ENCODE results near the gene REL. TPM values are rescaled to one million over a fixed set of nuclear protein-coding genes. Genes with fewer than 3 reads are reported as not detected.
"Not testable (repeated sequence)": the region's sequence is repeated elsewhere in the genome, so short reads cannot be mapped to it uniquely, and the experiment has no call there.

REL gene
- total RNA-seq, 2 donors from 2014 or later = 10.2 to 30.0 TPM

DNA sequence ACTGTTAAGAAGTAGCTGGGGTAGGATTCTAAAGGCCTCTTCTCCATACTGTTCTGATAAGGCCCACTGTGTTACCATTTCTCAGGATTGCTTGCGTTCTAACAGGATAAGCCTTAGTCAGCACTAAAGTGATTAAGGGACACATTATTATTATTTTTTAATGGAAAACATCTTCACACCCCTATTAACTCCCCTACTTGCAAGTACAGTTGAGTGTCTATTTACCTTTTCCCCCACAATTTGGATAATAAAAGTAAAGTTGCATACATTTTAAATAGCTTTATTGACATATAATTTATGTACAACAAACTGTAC is 9.0 kb downstream of the REL start:
- no peaks in the 10 kb centered on the region for H3K36me3 ChIP-seq
- intact Hi-C loops (cut with DNase I) = no loop called here
- H3K27ac ChIP-seq = no peak overlapping the region
- no peak overlapping the region for H3K4me3 ChIP-seq
- DNase-seq (ENCODE audit: low spot score) = no peak
- WGBS = 97% methylated on average over 1 of the region's 1 CpG
- no peak for TF ChIP-seq POLR2A (IDR thresholded peaks at IDR 0.05)
- TF ChIP-seq, protein P1, sequence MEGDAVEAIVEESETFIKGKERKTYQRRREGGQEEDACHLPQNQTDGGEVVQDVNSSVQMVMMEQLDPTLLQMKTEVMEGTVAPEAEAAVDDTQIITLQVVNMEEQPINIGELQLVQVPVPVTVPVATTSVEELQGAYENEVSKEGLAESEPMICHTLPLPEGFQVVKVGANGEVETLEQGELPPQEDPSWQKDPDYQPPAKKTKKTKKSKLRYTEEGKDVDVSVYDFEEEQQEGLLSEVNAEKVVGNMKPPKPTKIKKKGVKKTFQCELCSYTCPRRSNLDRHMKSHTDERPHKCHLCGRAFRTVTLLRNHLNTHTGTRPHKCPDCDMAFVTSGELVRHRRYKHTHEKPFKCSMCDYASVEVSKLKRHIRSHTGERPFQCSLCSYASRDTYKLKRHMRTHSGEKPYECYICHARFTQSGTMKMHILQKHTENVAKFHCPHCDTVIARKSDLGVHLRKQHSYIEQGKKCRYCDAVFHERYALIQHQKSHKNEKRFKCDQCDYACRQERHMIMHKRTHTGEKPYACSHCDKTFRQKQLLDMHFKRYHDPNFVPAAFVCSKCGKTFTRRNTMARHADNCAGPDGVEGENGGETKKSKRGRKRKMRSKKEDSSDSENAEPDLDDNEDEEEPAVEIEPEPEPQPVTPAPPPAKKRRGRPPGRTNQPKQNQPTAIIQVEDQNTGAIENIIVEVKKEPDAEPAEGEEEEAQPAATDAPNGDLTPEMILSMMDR (IDR thresholded peaks at IDR 0.05) = no peak
- TF ChIP-seq POLR2AphosphoS5 (IDR thresholded peaks at IDR 0.05) = no peak
- no peaks in the 10 kb centered on the region for H3K9me3 ChIP-seq
- H3K4me1 ChIP-seq (replicated peaks) = no peaks in the 10 kb centered on the region
- H3K27me3 ChIP-seq (replicated peaks; ENCODE audit: insufficient read depth) = no peaks in the 10 kb centered on the region

GRCh38 chr2:60891180-60891579 is 9.8 kb downstream of the REL start:
- Histone ChIP-seq H3K9me3 (no peaks in the 10 kb centered on the region), H3K36me3 (no peaks in the 10 kb centered on the region), H3K4me3 (no peak overlapping the region), H3K27ac (no peak overlapping the region), H3K27me3 (replicated peaks; ENCODE audit: insufficient read depth) (no peaks in the 10 kb centered on the region), H3K4me1 (replicated peaks) (no peaks in the 10 kb centered on the region)
- TF ChIP-seq, protein P1 (IDR thresholded peaks at IDR 0.05) = no peak
- 84% methylated on average over 3 of the region's 3 CpGs for WGBS
- intact Hi-C loops (cut with DNase I) = no loop called here
- no peak for DNase-seq (ENCODE audit: low spot score)

- H3K4me1 ChIP-seq (replicated peaks) = no peaks in the 10 kb centered on the region
- intact Hi-C loops (cut with DNase I) = no loop called here
- no peaks in the 10 kb centered on the region for H3K36me3 ChIP-seq
- DNase-seq (ENCODE audit: low spot score) = no peak
- H3K27ac ChIP-seq = no peak overlapping the region
- 100% methylated on average over 1 of the region's 1 CpG for WGBS
- TF ChIP-seq POLR2A (IDR thresholded peaks at IDR 0.05) = no peak
- no peak for TF ChIP-seq POLR2AphosphoS5 (IDR thresholded peaks at IDR 0.05)
- TF ChIP-seq, protein P1 (IDR thresholded peaks at IDR 0.05) = no peak
- H3K9me3 ChIP-seq = no peaks in the 10 kb centered on the region
- no peaks in the 10 kb centered on the region for H3K27me3 ChIP-seq (replicated peaks; ENCODE audit: insufficient read depth)
- no peak overlapping the region for H3K4me3 ChIP-seq
Observed at GRCh38 chr2:60898567-60898966, 17.2 kb downstream of the REL start.

DNA sequence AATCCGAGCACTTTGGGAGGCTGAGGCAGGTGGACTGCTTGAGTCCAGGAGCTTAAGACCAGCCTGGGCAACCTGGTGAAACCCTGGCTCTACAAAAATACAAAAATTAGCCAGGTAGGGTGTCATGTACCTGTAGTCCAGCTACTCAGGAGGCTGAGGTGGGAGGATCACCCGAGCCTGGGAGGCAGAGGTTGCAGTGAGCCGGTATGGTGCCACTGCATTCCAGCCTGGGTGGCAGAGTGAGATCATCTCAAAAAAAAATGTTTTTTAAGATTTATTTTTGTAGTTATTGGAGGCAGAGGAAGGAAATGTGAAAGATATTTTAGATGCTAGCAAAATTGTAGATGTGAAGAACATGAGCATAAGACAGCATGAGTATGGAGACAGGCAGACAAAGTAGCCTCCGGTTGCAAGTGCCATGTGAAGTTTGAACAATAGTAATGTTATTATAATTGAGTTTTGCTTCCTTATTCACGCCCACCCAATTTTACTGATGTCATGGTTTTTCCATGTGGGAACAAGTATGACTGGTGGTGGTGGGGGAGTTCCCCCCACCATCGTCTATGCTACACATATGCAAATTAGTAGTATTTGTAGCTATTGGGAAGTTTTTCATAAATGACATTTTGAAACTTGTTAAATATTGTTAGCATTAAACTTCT is 18.0 kb downstream of the REL start:
- H3K27me3 ChIP-seq (replicated peaks; ENCODE audit: insufficient read depth) = no peaks in the 10 kb centered on the region
- H3K36me3 ChIP-seq = no peaks in the 10 kb centered on the region
- TF ChIP-seq POLR2AphosphoS5 (IDR thresholded peaks at IDR 0.05) = no peak
- TF ChIP-seq POLR2A (IDR thresholded peaks at IDR 0.05) = no peak
- TF ChIP-seq, protein P1 (IDR thresholded peaks at IDR 0.05) = no peak
- WGBS = 86% methylated on average over 6 of the region's 6 CpGs
- no peak overlapping the region for H3K4me3 ChIP-seq
- H3K27ac ChIP-seq = no peak overlapping the region
- no peaks in the 10 kb centered on the region for H3K4me1 ChIP-seq (replicated peaks)
- intact Hi-C loops (cut with DNase I) = no loop called here
- no peak for DNase-seq (ENCODE audit: low spot score)
- no peaks in the 10 kb centered on the region for H3K9me3 ChIP-seq

GRCh38 chr2:60899892-60900249 is 18.5 kb downstream of the REL start:
- whole genome bisulfite sequencing = 44% methylated on average over 1 of the region's 1 CpG
- Histone ChIP-seq H3K36me3 (no peaks in the 10 kb centered on the region), H3K4me3 (no peak overlapping the region), H3K27ac (no peak overlapping the region), H3K4me1 (replicated peaks) (no peaks in the 10 kb centered on the region), H3K9me3 (no peaks in the 10 kb centered on the region), H3K27me3 (replicated peaks; ENCODE audit: insufficient read depth) (no peaks in the 10 kb centered on the region)
- DNase-seq (ENCODE audit: low spot score) = no peak
- intact Hi-C loops (cut with DNase I) = no loop called here
- TF ChIP-seq POLR2A (IDR thresholded peaks at IDR 0.05) = no peak
- TF ChIP-seq POLR2AphosphoS5 (IDR thresholded peaks at IDR 0.05) = no peak
- TF ChIP-seq, protein P1 (IDR thresholded peaks at IDR 0.05) = no peak

- H3K27ac ChIP-seq; H3K27me3 ChIP-seq (replicated peaks; ENCODE audit: insufficient read depth); H3K36me3 ChIP-seq; DNase-seq (ENCODE audit: low spot score); H3K4me1 ChIP-seq (replicated peaks); H3K4me3 ChIP-seq; H3K9me3 ChIP-seq; intact Hi-C loops (cut with DNase I): not testable (repeated sequence)
- 91% methylated on average over 6 of the region's 6 CpGs for WGBS
Observed at GRCh38 chr2:60901296-60901695, 19.9 kb downstream of the REL start.

- H3K27ac ChIP-seq; H3K9me3 ChIP-seq; H3K36me3 ChIP-seq; intact Hi-C loops (cut with DNase I); H3K27me3 ChIP-seq (replicated peaks; ENCODE audit: insufficient read depth); DNase-seq (ENCODE audit: low spot score); H3K4me3 ChIP-seq; H3K4me1 ChIP-seq (replicated peaks): not testable (repeated sequence)
- 89% methylated on average over 5 of the region's 5 CpGs for WGBS
Observed at GRCh38 chr2:60905867-60906266, 24.5 kb downstream of the REL start.

Measured in prostate gland (tissue), 2 donors.